ENCODE results near the gene BAIAP3.
A peak's percentile ranks its signal among the peaks of the same experiment; 100 is the strongest.

The BAIAP3 gene

DNA sequence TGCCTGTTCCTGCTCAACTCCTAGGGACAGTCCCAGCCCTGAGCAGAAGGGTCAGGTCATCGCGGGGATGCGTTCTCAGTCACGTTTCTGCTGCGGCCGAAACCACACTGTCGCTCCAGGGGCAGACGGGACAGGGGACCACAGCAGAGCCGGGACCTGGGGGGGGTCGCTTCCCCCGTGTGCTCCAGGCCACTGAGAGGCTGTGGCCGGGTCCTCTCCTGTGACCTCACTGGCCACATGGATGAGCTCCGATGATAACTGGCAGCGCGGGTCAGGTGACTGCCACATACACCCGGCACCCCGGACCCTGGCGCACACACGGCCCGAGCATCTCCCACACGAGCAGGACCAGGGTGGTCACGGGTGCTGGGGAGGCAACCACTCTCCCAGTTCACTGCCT lies 31.1 kb downstream of the BAIAP3 start:
- no peak for DNase-seq (ENCODE audit: low spot score)
- no peak for FAIRE-seq

DNA sequence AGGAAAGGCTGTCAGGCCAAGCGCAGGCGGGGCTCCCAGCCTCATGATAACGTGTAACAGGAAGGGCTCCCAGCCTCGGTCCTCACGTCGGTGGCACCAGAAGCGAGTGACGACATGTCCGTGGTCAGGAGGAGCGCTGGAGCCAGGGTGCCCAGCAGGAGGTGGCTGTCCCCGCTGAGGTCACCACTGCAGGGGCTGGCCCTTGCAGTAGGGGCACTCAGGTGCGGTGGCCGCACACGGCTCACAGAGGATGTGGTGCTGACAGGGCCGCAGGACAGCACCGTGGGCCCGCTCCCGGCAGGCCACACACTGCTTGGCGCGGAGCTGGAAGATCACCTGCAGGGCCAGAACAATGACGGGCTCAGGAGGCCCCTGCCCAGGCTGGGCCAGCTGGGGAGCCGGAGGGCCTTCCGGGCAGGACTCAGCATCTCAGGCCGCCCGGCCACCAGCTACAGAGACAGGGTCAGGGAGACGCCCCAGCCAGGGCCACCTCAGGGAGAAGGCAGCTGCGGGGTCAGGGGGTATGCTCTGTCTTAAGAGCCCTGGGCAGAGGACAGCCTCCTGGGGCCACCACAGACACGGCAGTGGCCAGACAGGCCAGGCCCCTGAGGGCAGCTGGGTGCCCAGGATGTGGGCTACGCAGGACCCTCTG lies 32.7 kb downstream of the BAIAP3 start:
- FAIRE-seq (no peak), DNase-seq (ENCODE audit: low spot score) (no peak)

DNA sequence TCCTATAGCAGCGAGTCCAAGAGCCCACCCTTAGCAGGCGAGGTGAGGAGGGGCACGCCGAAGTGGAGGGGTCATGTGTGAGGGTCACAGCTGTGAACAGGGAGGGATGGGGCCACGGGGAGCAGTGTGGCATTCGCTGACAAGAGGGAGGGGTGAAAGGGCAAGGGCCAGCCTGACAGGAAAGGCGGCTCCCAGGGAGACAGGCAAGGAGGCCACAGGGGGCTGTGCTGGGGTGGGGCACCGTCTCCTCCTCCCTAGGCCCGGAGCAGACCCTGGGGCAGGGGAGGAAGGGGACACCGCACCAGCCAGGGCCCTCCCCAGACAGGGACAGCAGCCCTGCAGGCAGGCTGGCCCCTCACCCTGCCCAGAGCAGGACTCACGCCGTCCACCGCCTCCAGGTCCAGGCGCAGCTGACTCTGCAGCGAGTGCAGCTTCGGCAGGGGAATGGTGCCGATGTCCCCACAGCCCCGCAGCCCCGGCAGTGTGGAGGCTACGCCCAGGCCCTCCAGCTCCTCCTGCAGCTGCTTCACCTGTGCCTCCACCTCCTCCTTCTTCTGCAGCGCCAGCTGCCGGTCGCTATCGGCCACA lies 33.4 kb downstream of the BAIAP3 start:
- FAIRE-seq: no peak

DNA sequence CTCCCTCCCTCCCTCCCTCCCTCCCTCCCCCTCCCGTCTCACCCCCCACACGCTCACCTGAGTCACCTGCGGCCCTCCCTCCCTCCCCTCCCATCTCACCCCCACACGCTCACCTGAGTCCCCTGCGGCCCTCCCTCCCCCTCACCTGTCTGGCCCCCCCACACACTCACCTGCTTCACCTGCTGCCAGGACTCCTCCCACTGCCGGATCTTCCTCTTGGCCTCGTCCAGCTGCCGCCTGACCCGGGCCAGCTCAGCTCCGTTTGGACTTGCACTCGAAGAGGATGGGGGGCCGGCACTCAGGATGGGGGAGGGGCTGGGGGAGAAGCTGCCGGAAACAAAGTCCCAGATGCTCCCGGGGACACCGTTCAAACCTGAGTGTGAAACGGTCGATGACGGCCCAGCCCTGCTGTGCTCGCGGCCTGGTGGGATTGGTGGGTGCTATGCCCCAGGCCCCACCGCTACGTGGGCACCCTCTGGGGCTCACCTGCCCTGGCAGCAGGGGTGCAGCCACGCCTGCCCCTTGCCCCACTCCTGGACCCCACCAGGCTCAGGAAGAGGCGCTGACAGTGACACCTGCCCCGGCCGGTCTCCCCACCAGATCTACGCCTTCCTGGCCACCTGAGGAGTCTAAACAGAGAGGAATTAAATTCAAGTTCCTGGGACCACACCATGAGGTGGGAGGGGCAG lies 34.2 kb downstream of the BAIAP3 start:
- no peak for FAIRE-seq
- no peak for DNase-seq (ENCODE audit: low spot score)

More for the DNA sequence above, 33.4 kb downstream of the BAIAP3 start:
- DNase-seq (ENCODE audit: low spot score): no peak

DNA sequence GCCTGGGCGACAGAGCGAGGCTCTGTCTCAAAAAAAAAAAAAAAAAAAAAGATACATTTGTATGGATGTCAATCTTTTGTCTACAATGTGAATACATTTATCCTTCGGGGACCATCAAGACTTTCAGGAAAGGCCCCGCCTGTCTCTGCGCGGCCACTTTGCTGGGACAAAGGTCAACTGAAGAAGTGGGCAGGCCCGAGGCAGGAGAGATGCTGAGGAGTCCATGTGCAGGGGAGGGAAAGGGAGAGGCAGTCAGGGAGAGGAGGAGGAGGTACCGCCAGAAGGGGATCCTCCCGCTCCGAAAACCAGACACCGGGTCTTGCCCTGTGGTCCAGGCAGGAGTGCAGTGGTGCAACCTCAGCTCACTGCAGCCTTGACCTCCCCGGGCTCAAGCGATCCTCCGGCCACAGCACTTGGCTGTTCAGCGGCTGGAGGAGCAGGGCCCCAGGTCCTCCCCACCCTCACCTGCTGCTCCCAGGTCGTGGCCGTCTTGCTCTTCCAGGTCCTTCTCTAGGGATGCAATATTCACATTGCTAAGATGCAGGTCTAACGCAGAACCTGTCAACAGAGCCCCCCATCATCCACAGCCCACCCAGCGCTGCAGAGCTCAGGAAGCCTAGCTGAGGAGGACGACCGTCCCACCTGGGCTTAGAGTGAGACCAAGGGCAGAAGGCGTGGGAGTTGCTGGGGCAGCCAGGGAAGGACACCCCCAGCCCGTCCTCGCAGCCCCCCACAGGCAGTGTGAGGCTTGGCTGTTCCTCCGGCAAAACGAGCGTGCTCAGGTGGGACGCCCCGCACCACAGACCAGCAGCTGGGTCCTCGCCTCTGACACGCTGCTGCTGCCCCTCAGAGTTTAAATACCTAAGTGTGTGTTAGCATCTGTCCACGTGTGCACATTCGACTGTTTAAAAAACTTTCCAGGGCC lies 37.9 kb downstream of the BAIAP3 start:
- no peak for FAIRE-seq
- no peak for DNase-seq (ENCODE audit: low spot score)

DNA sequence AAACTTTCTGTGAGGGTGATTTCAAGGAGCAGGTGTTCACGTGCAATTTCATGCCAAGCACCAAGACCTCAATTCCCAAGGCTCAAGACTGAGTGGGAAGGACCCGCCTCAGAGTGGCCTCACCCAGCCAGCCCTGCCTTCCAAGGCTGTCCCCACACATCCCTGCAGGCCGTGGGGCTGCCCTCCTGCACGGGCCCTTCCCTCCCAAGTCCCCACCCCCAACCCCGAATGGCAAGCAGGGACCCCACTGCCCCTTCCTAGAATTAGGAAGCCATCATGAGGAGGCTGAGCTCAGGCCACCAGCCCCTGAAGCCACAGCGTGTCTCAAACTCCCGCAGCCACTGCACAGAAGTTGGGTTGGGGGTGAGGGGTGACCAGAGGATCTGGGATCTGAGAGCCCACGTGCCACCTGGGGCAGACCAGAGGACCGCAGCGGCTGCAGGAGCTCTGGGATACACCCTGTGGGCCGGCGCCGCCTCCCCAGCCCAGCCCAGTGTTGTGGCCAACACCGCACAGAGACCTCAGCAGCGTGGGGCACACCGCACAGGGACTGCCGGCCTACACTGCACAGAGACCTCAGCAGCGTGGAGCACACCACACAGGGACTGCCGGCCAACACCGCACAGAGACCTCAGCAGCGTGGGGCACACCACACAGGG lies 39.0 kb downstream of the BAIAP3 start:
- FAIRE-seq: no peak

DNA sequence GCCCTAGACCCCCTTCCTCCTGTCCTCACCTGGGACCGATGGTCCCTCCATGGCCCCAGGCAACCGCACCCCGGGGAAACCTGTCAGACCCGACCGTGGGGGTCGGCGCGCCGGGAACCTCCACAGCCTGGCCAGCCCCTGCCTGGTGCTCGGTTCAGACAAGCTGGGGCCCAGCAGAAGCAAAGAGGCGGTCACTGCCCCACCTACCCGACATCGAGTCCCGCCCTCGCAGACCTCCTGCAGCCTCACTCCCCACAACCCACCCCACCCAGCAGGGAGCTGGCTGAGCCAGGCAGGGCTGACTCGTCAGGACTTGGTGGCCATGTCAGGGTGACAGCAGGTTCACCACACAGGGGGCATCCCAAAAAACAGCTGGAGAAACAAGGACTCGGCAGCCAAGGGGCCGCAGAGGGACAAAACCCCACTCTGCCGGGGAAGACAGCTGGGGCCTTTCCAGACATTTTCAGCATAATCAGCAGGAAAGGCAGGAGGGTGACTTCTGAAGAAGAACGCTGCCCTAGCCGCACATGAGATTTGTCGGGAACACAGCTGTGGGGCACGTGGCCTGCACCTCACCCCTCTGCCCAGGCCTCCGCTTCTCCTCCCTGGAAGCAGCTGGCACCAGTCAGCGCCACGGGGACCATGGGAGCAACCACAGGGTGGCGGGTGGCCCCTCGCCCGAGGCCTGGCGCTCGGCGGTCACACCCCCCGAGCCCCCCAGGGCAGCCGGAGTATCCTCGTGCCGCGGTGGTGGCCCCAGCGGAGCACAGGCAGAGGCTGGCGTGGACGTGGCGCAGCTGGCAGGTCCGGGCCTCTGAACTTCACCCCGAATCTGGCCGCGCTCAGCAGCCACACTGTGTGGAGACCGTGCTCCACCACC lies 41.2 kb downstream of the BAIAP3 start:
- no peak for FAIRE-seq
- no peak for DNase-seq (ENCODE audit: low spot score)

More for the DNA sequence above, 39.0 kb downstream of the BAIAP3 start:
- no peak for DNase-seq (ENCODE audit: low spot score)

DNA sequence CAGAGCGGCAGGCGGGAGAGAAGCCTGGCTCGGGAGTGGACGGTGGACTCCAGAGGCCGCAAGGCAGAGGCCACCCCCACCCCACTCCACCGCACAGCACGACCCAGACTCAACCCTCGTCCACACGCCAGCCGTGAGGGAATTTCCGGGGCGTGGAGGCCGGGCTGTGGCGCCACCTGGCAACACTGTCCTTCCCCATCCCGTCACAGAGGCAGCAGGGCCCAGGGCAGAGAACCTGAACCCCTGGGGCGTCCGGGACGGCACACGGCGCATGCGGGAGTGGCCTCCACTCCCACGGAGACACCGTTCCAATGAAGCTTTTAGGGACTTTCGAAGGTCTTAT lies 41.8 kb downstream of the BAIAP3 start:
- FAIRE-seq (no peak), DNase-seq (ENCODE audit: low spot score) (no peak)

DNA sequence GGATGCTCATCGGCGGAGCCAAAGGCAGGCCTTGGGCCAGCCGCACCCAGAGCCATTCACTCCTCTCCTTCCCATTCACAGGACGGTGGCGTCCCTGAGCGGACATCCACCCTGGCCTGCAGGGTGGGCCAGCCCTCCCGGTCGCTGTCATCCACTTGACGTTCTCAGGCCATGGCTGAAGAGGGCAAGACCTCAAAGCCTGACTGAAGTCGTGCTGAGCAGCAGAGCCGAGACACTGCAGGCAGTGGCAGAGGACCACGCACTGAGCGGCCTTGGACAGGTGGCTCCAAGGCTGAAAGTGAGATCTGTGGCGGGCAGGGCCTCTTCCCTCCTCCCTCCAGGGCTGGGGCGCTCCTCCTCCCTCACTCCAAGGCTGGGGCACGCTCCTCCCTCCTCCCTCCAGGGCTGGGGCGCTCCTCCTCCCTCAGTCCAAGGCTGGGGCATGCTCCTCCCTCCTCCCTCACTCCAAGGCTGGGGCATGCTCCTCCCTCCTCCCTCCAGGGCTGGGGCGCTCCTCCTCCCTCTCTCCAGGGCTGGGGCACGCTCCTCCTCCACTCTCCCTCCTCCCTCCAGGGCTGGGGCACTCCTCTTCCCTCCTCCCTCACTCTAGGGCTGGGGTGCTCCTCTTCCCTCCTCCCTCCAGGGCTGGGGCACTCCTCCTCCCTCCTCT lies 42.4 kb downstream of the BAIAP3 start:
- no peak for DNase-seq (ENCODE audit: low spot score)
- FAIRE-seq: no peak

DNA sequence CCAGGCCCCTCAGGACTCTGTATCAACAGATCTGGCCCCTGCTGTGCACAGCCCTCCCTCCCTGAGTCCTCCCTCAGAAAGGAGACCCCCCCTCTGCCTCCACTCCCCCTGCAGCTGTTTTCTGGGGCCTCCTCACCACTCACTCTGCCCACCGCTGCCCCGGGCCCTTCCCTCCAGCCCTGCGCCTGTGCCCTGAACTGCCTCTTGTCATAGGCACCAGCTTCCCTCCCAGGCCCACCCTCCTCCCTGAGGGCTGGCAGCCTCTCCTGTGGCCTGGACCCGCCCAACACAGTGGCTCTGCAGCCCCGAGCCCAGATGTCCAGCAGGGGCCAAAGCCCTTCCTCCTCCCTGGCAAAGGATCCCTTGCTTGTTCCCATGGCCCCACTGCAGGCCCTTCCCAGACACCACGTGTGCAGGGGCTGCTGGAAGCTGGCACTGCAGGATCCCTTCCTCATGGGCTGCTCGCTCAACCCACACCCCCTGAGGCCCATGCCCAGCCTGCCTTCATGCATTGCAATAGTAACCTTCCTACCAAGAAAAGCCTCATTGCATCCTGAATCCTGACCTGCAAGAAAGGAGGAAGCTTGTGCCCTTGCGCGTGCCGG lies 44.1 kb downstream of the BAIAP3 start:
- DNase-seq (ENCODE audit: low spot score) (no peak), FAIRE-seq (no peak)

DNA sequence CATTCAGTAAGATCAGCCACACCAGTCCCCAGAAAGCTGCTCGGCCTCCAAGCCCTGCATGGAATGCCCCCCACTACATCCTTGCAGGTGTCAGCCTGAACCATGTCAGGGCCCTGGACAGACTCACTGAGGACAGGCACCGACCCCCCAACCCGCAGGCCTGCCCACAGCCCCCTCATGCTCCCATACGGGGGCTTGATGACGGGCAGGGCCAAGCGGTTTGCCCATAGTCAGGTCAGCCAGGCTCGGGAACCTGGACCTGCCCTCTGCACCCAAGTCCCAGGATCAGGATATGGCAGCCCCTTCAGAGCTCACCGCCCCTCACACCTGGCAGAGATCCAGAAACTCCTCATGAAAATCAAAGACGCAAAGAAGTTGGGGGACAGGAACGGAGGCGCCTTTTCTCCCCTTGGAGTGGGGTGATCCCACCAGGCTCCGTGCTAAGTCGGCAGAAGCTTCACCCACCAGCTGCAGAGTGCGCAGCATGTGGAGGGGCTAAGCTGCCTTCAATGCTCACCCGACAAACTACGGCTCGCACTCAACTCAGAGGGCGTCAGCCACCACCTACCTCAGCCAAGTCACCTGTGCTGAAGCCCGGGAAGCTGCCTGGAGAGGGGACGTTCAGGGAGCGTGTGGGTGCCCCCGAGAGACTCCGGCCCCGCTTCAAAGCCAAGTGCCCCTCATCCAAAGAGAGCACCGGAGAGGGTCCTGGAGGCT lies 44.8 kb downstream of the BAIAP3 start:
- FAIRE-seq (no peak), DNase-seq (ENCODE audit: low spot score) (no peak)

DNA sequence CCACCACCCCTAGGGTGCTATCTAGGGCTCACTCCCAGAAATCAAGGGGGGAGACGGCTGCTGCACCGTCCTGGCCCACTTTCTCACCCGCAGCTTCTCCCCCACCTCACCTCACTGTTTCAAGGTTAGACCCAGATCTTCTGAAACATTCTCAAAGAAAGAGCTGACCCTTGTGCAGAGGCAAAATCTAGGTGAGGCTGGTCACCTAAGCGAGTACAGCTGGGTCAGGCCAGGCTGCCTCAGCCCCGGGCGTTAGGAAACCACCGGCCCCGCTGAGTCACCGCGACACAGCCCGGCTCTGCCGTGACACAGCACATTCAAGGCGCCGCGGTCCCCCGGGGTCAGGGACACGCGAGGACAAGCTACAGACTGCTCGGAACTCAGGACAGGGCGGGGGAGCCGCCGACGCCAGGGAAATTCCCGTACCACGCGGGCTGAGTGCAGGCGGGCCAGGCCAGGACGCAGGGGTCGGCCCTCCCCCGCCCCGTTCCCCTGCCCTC lies 45.4 kb downstream of the BAIAP3 start:
- FAIRE-seq (peak; percentile 60), DNase-seq (ENCODE audit: low spot score) (peak; percentile 88)

DNA sequence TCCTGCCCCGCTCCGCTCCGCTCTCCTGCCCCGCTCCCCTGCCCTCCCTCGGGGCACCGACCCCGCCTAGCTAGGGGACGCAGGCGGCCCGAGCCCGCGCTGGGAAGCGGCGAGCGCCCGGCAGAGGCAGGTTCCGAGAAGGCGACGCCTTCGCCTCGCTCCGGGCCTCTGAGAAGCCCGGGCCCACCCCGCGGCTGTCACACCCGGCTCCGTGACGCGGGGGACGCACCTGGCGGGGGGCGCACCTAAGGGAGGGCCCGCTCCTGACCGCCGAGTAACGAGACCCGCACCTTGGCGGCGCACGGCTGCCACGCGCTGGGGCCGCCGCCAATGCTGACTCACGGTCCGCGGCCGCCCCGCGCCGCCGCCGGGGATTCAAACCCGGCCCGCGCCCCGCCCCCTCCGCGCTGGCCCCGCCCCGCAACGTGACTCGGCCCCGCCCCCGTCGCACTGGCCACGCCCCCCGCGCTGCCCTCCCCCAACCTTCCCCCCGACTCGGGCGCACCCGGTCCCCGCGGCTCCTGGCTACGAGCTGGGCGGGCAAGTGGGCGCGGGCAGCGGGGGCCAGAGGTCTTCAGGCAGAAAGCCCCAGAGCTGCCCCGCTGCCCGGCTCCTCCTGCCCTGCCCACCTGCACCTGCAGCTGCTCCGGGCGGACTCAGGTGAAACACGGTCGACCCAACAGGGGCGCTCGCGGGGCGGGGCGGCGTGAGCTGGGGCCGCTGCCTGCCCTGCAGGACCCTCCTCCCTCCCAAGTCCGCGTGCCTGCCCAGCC lies 46.0 kb downstream of the BAIAP3 start:
- no peak for FAIRE-seq
- DNase-seq (ENCODE audit: low spot score): peak; percentile 41

DNA sequence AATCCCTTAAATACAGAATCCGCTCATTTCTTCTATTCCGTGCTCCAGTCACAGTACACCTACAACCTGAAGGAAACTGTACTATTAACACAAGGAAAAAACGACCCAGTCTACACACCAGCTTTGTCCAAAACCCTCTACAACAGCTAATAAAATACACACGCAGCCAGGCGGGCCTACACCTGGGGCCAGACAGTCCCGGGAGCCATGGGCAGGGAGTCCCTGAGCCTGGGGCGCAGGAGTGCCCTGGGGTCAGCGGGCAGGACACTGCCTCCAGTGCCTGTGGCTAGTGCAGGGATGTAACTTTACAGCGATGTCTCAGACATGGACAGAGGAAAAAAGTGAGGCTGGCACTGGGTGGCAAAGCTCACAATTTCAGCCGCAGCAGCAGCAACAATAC lies 46.8 kb downstream of the BAIAP3 start:
- FAIRE-seq (no peak), DNase-seq (ENCODE audit: low spot score) (no peak)

DNA sequence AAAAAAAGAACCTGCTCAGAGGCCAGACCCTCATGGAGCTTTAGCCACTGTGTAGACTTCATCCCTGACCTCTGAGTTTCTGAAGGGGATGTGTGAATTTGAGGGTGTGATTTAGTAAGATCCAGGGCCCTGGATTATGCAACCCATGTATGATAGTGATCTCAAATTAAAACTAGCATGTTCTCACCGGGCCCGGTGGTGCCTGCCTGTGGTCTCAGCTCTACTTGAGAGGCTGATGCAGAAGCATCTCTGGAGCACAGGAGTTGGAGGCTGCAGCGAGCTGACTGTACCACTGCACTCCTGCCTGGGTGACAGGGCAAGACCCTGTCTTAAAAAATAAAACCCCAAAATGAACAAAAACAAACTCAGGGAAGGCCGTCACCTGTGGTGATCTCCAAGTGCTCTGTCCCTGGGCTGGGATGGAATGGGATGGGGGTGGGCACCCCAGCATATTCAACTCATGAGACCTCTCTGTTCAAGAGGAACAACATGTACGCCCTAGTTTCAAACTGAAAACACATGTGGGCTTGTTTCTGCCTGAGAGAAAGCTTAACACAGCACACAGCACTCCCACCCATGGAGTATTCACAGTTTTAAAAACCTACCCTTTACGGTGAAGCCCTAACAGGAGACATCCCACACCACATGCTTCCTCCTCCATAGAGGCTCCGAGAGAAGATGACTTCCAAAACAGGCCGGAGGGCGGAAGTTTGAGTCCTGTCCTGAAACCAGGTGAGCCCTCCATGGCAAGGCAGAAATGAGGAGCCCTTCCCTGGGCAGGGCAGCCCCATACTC lies 48.4 kb downstream of the BAIAP3 start:
- FAIRE-seq (no peak), DNase-seq (ENCODE audit: low spot score) (no peak)

DNA sequence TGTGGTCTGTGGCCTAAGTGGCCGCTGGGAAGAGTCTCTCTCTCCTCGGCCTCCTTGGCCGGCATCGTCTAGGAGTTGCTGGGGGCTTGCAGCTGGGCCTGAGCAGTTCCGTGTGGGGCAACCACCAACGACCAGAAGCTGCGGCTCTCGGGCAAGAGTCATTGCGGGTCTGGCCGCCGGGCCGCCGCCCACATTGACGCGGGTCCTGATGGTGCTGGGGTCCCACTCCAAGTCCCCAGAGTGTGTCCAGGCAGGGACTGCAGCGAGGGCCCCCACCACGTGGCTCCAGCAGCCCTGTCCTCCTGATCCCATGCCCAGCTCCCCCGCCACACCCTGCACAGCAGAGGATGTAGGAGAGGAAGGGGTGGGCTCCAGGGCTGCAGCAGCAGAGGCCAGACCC lies 50.1 kb downstream of the BAIAP3 start:
- DNase-seq (ENCODE audit: low spot score) (no peak), FAIRE-seq (no peak)

DNA sequence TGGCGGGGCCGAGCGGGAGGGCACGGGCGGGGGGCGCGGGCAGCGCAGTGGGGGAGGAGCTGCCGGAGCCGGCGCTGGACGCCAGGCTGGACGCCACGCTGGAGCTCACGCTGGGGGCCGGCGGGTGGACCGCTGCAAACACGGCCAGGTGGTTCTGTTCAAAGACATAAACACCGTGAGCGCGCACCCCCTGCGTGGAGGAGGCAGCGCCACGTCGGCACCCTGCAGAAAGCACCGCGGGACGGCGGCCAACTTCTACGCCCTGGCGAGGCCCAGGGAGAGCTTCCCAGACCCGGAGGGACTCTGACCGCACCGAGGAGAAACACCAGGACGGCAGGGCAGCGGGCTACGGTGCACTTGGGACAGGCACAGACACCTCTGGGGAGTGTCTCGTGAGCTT lies 51.8 kb downstream of the BAIAP3 start:
- DNase-seq (ENCODE audit: low spot score) (no peak), FAIRE-seq (no peak)

Measured in RCC 7860 (cell line).